HEK293T (cell line): ENCODE measurements around the gene TPI1.

ENCODE experiments used
- CTCF ChIA-PET: fragments of 350-600 bp; formaldehyde crosslinking; extraction: SDS; loops from one replicate; lab custom pipeline; 2021; ENCODE audit warnings: antibody characterized with exemption, inconsistent platforms; lab: Yijun Ruan, JAX
- POLR2A ChIA-PET: fragments of 350-600 bp; formaldehyde crosslinking; extraction: SDS; loops from one replicate; lab custom pipeline; 2020; ENCODE audit warnings: antibody characterized with exemption, inconsistent platforms; lab: Yijun Ruan, JAX
- DNase-seq: peaks from one replicate; pipeline ENCODE4 v3.0.0; 2012; ENCODE audit warnings: mixed read lengths; ENCODE audit errors: extremely low spot score
- ARNT ChIP-seq: fragments of 450-650 bp; IDR thresholded peaks from 2 replicates; pipeline ENCODE4 v1.6.1; 2017; ENCODE audit warnings: mild to moderate bottlenecking
- BHLHE40 ChIP-seq: fragments of 450-650 bp; IDR thresholded peaks from 2 replicates; pipeline ENCODE4 v1.6.1; 2016; ENCODE audit warnings: mild to moderate bottlenecking, moderate library complexity, borderline replicate concordance
- CTBP1 ChIP-seq: fragments of 450-650 bp; IDR thresholded peaks from 2 replicates; pipeline ENCODE4 v1.6.1; 2016; ENCODE audit warnings: borderline replicate concordance
- ELF4 ChIP-seq: fragments of 450-650 bp; IDR thresholded peaks from 2 replicates; pipeline ENCODE4 v1.6.1; 2017; ENCODE audit warnings: antibody characterized with exemption
- FOXA1 ChIP-seq: fragments of 450-650 bp; IDR thresholded peaks from 2 replicates; pipeline ENCODE4 v1.6.1; 2016; ENCODE audit warnings: mild to moderate bottlenecking
- FOXK2 ChIP-seq: fragments of 450-650 bp; IDR thresholded peaks from 2 replicates; pipeline ENCODE4 v1.6.1; 2016; ENCODE audit warnings: mild to moderate bottlenecking
- FOXM1 ChIP-seq: fragments of 450-650 bp; IDR thresholded peaks from 2 replicates; pipeline ENCODE4 v1.6.1; 2017; ENCODE audit warnings: mild to moderate bottlenecking, borderline replicate concordance
- HDGF ChIP-seq: fragments of 450-650 bp; IDR thresholded peaks from 2 replicates; pipeline ENCODE4 v1.6.1; 2017; ENCODE audit warnings: antibody characterized with exemption, borderline replicate concordance
- L3MBTL2 ChIP-seq: fragments of 450-650 bp; conservative IDR thresholded peaks from 2 replicates; pipeline ENCODE4 v1.6.1; 2016; ENCODE audit warnings: mild to moderate bottlenecking
- LEF1 ChIP-seq: fragments of 450-650 bp; IDR thresholded peaks from 2 replicates; pipeline ENCODE4 v1.6.1; 2017; ENCODE audit warnings: mild to moderate bottlenecking, borderline replicate concordance
- NFRKB ChIP-seq: fragments of 450-650 bp; IDR thresholded peaks from 2 replicates; pipeline ENCODE4 v1.6.1; 2016; ENCODE audit warnings: mild to moderate bottlenecking, moderate library complexity
- PKNOX1 ChIP-seq: fragments of 450-650 bp; IDR thresholded peaks from 2 replicates; pipeline ENCODE4 v1.6.1; 2016
- SP1 ChIP-seq: fragments of 450-650 bp; IDR thresholded peaks from 2 replicates; pipeline ENCODE4 v1.6.1; 2017
- SUZ12 ChIP-seq: fragments of 450-650 bp; IDR thresholded peaks from 2 replicates; pipeline ENCODE4 v1.6.1; 2016; ENCODE audit warnings: mild to moderate bottlenecking
- TARDBP ChIP-seq: fragments of 450-650 bp; IDR thresholded peaks from 2 replicates; pipeline ENCODE4 v1.6.1; 2016
- ZNF384 ChIP-seq: fragments of 450-650 bp; IDR thresholded peaks from 2 replicates; pipeline ENCODE4 v1.6.1; 2016

TPI1 gene

GRCh38 chr12:6842075-6842474 lies 25.3 kb upstream of the TPI1 start:
- DNase-seq = no peak
- ChIA-PET CTCF (no interaction called here), POLR2A (interaction anchor here (1.1 to 5.0 kb wide), 6 partner anchors 8 to 288 kb away, joined by 3 to 57 read pairs (median 4); partner anchors contain the start of genes CDCA3, MLF2, P3H3 and USP5)
- TF ChIP-seq LEF1 = no peak
- TF ChIP-seq FOXK2 = no peak
- TF ChIP-seq L3MBTL2 = no peak
- TF ChIP-seq BHLHE40 = no peak
- TF ChIP-seq FOXM1 = no peak
- no peak for TF ChIP-seq ZNF384
- TF ChIP-seq HDGF = no peak
- TF ChIP-seq ELF4 = no peak
- TF ChIP-seq TARDBP = no peak
- no peak for TF ChIP-seq SP1

- DNase-seq = no peak
- ChIA-PET POLR2A (interaction anchor here (1.4 to 5.0 kb wide), 3 partner anchors 9 to 289 kb away, joined by 3 to 57 read pairs (median 5); partner anchors contain the start of genes CDCA3 and USP5), CTCF (interaction anchor here (0.8 to 1.8 kb wide), 3 partner anchors 8 to 29 kb away, joined by 3 to 7 read pairs (median 3); partner anchors contain the start of gene SPSB2)
- TF ChIP-seq L3MBTL2 (no peak), FOXK2 (no peak), NFRKB (no peak), FOXM1 (no peak), SP1 (no peak), ARNT (no peak), PKNOX1 (no peak), HDGF (no peak), CTBP1 (no peak), SUZ12 (no peak), ZNF384 (no peak), LEF1 (no peak)
These were observed 24.0 kb upstream of the TPI1 start for GRCh38 chr12:6843118-6843902.

GRCh38 chr12:6845395-6845794 lies 21.9 kb upstream of the TPI1 start:
- POLR2A ChIA-PET = no interaction called here
- CTCF ChIA-PET = interaction anchor here (0.6 to 1.8 kb wide), 3 partner anchors 9 to 23 kb away, joined by 3 to 7 read pairs (median 5); no protein-coding TSS in a partner anchor
- DNase-seq = no peak
- TF ChIP-seq ELF4 (no peak), SUZ12 (no peak), CTBP1 (no peak), FOXA1 (no peak), BHLHE40 (no peak), FOXK2 (no peak), SP1 (no peak), LEF1 (no peak), ARNT (no peak), NFRKB (no peak), PKNOX1 (no peak), L3MBTL2 (no peak), HDGF (no peak), FOXM1 (no peak), TARDBP (no peak), ZNF384 (no peak)

- CTCF ChIA-PET = no interaction called here
- TF ChIP-seq ELF4 = no peak
- TF ChIP-seq ARNT = no peak
- TF ChIP-seq CTBP1 = no peak
- TF ChIP-seq PKNOX1 = no peak
- no peak for TF ChIP-seq HDGF
- TF ChIP-seq BHLHE40 = no peak
- no peak for TF ChIP-seq FOXA1
- no peak for TF ChIP-seq FOXK2
- POLR2A ChIA-PET = interaction anchor here (0.8 to 1.3 kb wide), 3 partner anchors 17 to 93 kb away, joined by 3 to 5 read pairs (median 4); partner anchors contain the start of genes MLF2 and TPI1
- no peak for DNase-seq
These were observed 20.9 kb upstream of the TPI1 start for GRCh38 chr12:6846316-6846869.

- DNase-seq = no peak
- ChIA-PET CTCF (interaction anchor here (3.1 kb wide), 1 partner anchor 13 kb away, joined by 12 read pairs; no protein-coding TSS in a partner anchor), POLR2A (interaction anchor here (0.7 to 1.9 kb wide), 4 partner anchors 13 to 21 kb away, joined by 3 to 7 read pairs (median 4); no protein-coding TSS in a partner anchor)
- no peak for TF ChIP-seq SUZ12
- no peak for TF ChIP-seq LEF1
- TF ChIP-seq ELF4 = no peak
- no peak for TF ChIP-seq FOXA1
- TF ChIP-seq NFRKB = no peak
- no peak for TF ChIP-seq CTBP1
- no peak for TF ChIP-seq SP1
- no peak for TF ChIP-seq PKNOX1
- no peak for TF ChIP-seq ARNT
- TF ChIP-seq BHLHE40 = no peak
- no peak for TF ChIP-seq ZNF384
- TF ChIP-seq TARDBP = no peak
- no peak for TF ChIP-seq L3MBTL2
- no peak for TF ChIP-seq FOXM1
- TF ChIP-seq FOXK2 = no peak
- no peak for TF ChIP-seq HDGF
These were observed 19.7 kb upstream of the TPI1 start for GRCh38 chr12:6847676-6848075.
